CD14-positive monocyte (primary cell): ENCODE results near the gene SYDE2. TPM values are rescaled to one million over a fixed set of nuclear protein-coding genes. Genes with fewer than 3 reads are reported as not detected.

ENCODE experiments used
- DNase-seq, 3 donors: peaks; one replicate each; pipeline ENCODE4 v3.0.0-alpha.2; 2011 to 2022
- H2AFZ ChIP-seq: 2 replicates; pipeline ENCODE4 v1.6.0; 2012; ENCODE audit warnings: mild to moderate bottlenecking, low read depth, low read length, inconsistent platforms; ENCODE audit not compliant: insufficient read depth, poor library complexity, severe bottlenecking
- H3K27ac ChIP-seq, 2 donors: 1 replicate in 1 of 2; 2 replicates in 1 of 2; pipeline ENCODE4 v1.5.1; 2012 to 2013; ENCODE audit warnings: low read length in 2 of 2, control low read depth in 1 of 2, inconsistent platforms in 1 of 2, low read depth in 1 of 2, mild to moderate bottlenecking in 1 of 2
- H3K27me3 ChIP-seq, 2 donors: one replicate each; pipeline versions ENCODE4 v1.6.0 to v1.6.1; 2011 to 2013; ENCODE audit warnings: low read length in 2 of 2; ENCODE audit not compliant: control insufficient read depth in 2 of 2, insufficient read depth in 2 of 2
- H3K36me3 ChIP-seq, 2 donors: replicated peaks in 1 of 2; 1 replicate in 1 of 2; 2 replicates in 1 of 2; pipeline versions ENCODE4 v1.5.1 to v1.6.1; 2012 to 2013; ENCODE audit warnings: low read length in 2 of 2, control low read depth in 1 of 2, inconsistent platforms in 1 of 2, mild to moderate bottlenecking in 1 of 2; ENCODE audit not compliant: insufficient read depth in 2 of 2, control insufficient read depth in 1 of 2
- H3K4me1 ChIP-seq, 2 donors: 1 replicate in 1 of 2; 2 replicates in 1 of 2; pipeline versions ENCODE4 v1.5.1 to v1.6.1; 2012 to 2013; ENCODE audit warnings: low read length in 2 of 2, control low read depth in 1 of 2, inconsistent platforms in 1 of 2, mild to moderate bottlenecking in 1 of 2, moderate library complexity in 1 of 2; ENCODE audit not compliant: insufficient read depth in 2 of 2, control insufficient read depth in 1 of 2
- H3K4me2 ChIP-seq: replicated peaks from 2 replicates; pipeline ENCODE3; 2012; ENCODE audit warnings: low read length, moderate library complexity, mild to moderate bottlenecking; ENCODE audit not compliant: poor library complexity, severe bottlenecking; ENCODE audit errors: extremely low read depth
- H3K4me3 ChIP-seq, 3 experiments: fragments of 200-600 bp in 1 of 3; sonication (generic) in 1 of 3; replicated peaks in 1 of 3; 1 replicate in 2 of 3; 2 replicates in 1 of 3; pipeline ENCODE4 v1.5.1; 2011 to 2013; ENCODE audit warnings: low read length in 3 of 3, mild to moderate bottlenecking in 3 of 3, control low read depth in 2 of 3, low read depth in 2 of 3, inconsistent platforms in 1 of 3, moderate library complexity in 1 of 3
- H3K79me2 ChIP-seq: 2 replicates; pipeline ENCODE4 v1.6.0; 2012; ENCODE audit warnings: mild to moderate bottlenecking, control low read depth, inconsistent platforms, low read length, moderate library complexity; ENCODE audit not compliant: insufficient read depth
- H3K9ac ChIP-seq: 2 replicates; pipeline ENCODE4 v1.6.0; 2017; ENCODE audit warnings: low read length, mild to moderate bottlenecking; ENCODE audit not compliant: insufficient read depth, poor library complexity, severe bottlenecking
- H3K9me3 ChIP-seq, 2 donors: replicated peaks in 1 of 2; 1 replicate in 1 of 2; 2 replicates in 1 of 2; pipeline versions ENCODE4 v1.5.1 to v1.6.1; 2012 to 2013; ENCODE audit warnings: low read length in 2 of 2, control low read depth in 1 of 2; ENCODE audit not compliant: control insufficient read depth in 1 of 2, insufficient read depth in 1 of 2
- H4K20me1 ChIP-seq: 2 replicates; pipeline ENCODE4 v1.6.0; 2012; ENCODE audit warnings: mild to moderate bottlenecking, low read length, control low read depth, moderate library complexity; ENCODE audit not compliant: insufficient read depth
- H3K27ac Mint-ChIP-seq, 7 donors: one replicate each; pipeline ENCODE4 v1.8.0; 2020; ENCODE audit warnings: mild to moderate bottlenecking in 7 of 7, mixed read lengths in 7 of 7, moderate library complexity in 6 of 7, inconsistent platforms in 2 of 7
- H3K27me3 Mint-ChIP-seq, 3 donors: one replicate each; pipeline ENCODE4 v1.8.0; 2021 to 2022; ENCODE audit warnings: low read depth in 3 of 3, mild to moderate bottlenecking in 3 of 3, mixed read lengths in 3 of 3, moderate library complexity in 3 of 3, inconsistent platforms in 1 of 3
- H3K36me3 Mint-ChIP-seq, 2 donors: one replicate each; pipeline ENCODE4 v1.8.0; 2020; ENCODE audit warnings: mixed read lengths in 2 of 2, inconsistent platforms in 1 of 2, mild to moderate bottlenecking in 1 of 2
- H3K4me1 Mint-ChIP-seq: one replicate; pipeline ENCODE4 v1.8.0; 2020; ENCODE audit warnings: mild to moderate bottlenecking, mixed read lengths
- H3K4me3 Mint-ChIP-seq, 2 donors: one replicate each; pipeline ENCODE4 v1.8.0; 2020; ENCODE audit warnings: mild to moderate bottlenecking in 2 of 2, mixed read lengths in 2 of 2, moderate library complexity in 1 of 2
- H3K9me3 Mint-ChIP-seq, 7 donors: one replicate each; pipeline ENCODE4 v1.8.0; 2020 to 2022; ENCODE audit warnings: mixed read lengths in 7 of 7, mild to moderate bottlenecking in 6 of 7, moderate library complexity in 6 of 7, inconsistent platforms in 2 of 7
- CTCF ChIP-seq: fragments of 200-600 bp; IDR thresholded peaks from one replicate; pipeline ENCODE4 v1.8.0; 2022; ENCODE audit warnings: antibody characterized with exemption, mild to moderate bottlenecking
- WGBS: methylation state at CpG from one replicate; pipeline ENCODE4 v1.1.5; 2013; ENCODE audit warnings: missing lambda C conversion rate; ENCODE audit not compliant: insufficient coverage; 5-methylcytosine and 5-hydroxymethylcytosine counted together
- intact Hi-C, 2 donors: fragments of 100-400 bp; cut with micrococcal nuclease; formaldehyde crosslinking; loops; one replicate each; pipeline versions ENCODE4 v1.15.0 to v1.15.1; 2023
- polyA plus RNA-seq, 3 donors: library from polyadenylated mRNA; depleted of rRNA in 1 of 3; unstranded in 2 of 3; stranded (reverse) in 1 of 3; fragments of 300-500 nt in 2 of 3; fragments of >200 nt in 1 of 3; fragmentation: Illumina TruSeq in 2 of 3; gene quantifications; 1 replicate in 2 of 3; 2 replicates in 1 of 3; pipeline ENCODE4 v1.2.3, GENCODE V29; 2012 to 2021

SYDE2 gene
- polyA plus RNA-seq, 3 donors, result not detected

- Histone ChIP-seq H3K9me3 (no peaks in the 10 kb centered on the region), H4K20me1 (no peaks in the 10 kb centered on the region), H3K27ac (no peak overlapping the region), H3K4me2 (no peak overlapping the region), H3K79me2 (no peaks in the 10 kb centered on the region), H3K27me3 (no peaks in the 10 kb centered on the region), H3K4me1 (no peaks in the 10 kb centered on the region), H3K4me3 (no peak overlapping the region), H2AFZ (no peak overlapping the region), H3K36me3 (no peaks in the 10 kb centered on the region), H3K9ac (no peak overlapping the region)
- WGBS, result no CpG with 5 or more reads among the region's 1 CpG
- Mint-ChIP-seq H3K4me3 (no peak overlapping the region), H3K9me3 (peaks cover 0 to 6% (median 3%) of the 10 kb centered on the region in 7 donors), H3K36me3 (no peaks in the 10 kb centered on the region), H3K4me1 (peaks cover 4% of the 10 kb centered on the region), H3K27ac (no peak overlapping the region), H3K27me3 (peaks cover 0 to 3% (median 2%) of the 10 kb centered on the region in 3 donors)
- no peak for TF ChIP-seq CTCF
- DNase-seq, result no peak
- intact Hi-C loops, result no loop called here
Observed at GRCh38 chr1:85118751-85119150, 82.1 kb downstream of the SYDE2 start.

- H3K27me3 Mint-ChIP-seq, result peaks cover 0 to 2% (median 1%) of the 10 kb centered on the region in 3 donors
- no peak overlapping the region for H3K4me3 Mint-ChIP-seq
- no peak for DNase-seq
- Histone ChIP-seq H3K9ac (no peak overlapping the region), H3K79me2 (no peaks in the 10 kb centered on the region), H3K36me3 (no peaks in the 10 kb centered on the region), H3K4me1 (no peaks in the 10 kb centered on the region), H3K4me2 (no peak overlapping the region), H4K20me1 (no peaks in the 10 kb centered on the region), H3K4me3 (no peak overlapping the region), H3K9me3 (no peaks in the 10 kb centered on the region), H3K27me3 (no peaks in the 10 kb centered on the region), H3K27ac (no peak overlapping the region), H2AFZ (no peak overlapping the region)
- no peaks in the 10 kb centered on the region for H3K36me3 Mint-ChIP-seq
- no peak for TF ChIP-seq CTCF
- intact Hi-C loops, result no loop called here
- H3K9me3 Mint-ChIP-seq, result peaks cover 0 to 6% (median 3%) of the 10 kb centered on the region in 7 donors
- no peak overlapping the region for H3K27ac Mint-ChIP-seq
- H3K4me1 Mint-ChIP-seq, result peaks cover 4% of the 10 kb centered on the region
Observed at GRCh38 chr1:85116856-85117255, 84.0 kb downstream of the SYDE2 start.
